Measurements from ENCODE around the gene TRIM49D1.
"Not testable (repeated sequence)": the region's sequence is repeated elsewhere in the genome, so short reads cannot be mapped to it uniquely, and the experiment has no call there.

The TRIM49D1 gene, protein sequence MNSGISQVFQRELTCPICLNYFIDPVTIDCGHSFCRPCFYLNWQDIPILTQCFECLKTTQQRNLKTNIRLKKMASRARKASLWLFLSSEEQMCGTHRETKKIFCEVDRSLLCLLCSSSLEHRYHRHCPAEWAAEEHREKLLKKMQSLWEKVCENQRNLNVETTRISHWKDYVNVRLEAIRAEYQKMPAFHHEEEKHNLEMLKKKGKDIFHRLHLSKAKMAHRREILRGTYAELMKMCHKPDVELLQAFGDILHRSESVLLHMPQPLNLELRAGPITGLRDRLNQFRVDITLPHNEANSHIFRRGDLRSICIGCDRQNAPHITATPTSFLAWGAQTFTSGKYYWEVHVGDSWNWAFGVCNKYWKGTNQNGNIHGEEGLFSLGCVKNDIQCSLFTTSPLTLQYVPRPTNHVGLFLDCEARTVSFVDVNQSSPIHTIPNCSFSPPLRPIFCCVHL

DNA sequence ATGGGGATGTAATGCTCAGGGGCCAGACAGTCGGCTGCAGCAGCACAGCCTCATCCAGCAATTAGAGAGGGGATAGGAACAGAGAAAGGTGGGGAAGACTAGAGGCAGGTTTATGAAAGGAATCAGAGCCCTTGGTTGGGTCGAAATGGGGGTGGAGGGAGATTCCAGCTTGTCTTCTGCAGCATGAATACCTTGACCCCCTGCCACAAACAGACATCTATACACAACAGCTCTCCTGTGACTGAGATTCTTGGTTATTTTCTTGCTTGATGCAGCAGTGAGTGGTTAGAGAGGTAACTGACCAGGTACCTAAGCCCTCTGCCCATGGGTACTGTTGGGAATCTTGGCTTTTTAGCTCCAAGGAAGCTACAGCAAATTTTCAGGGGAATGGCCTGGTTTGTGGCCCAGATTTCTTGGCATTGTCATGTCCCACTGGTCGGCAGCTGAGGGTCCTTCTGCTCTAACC is at the start of gene TRIM49D1:
Gene TRIM49D1 (minus strand): TSS at position 51 of the 466 bp plus-strand sequence. CDS start 4,535 bp downstream, outside the sequence.
- no peak for DNase-seq (ENCODE audit: low read depth, low spot score)

DNA sequence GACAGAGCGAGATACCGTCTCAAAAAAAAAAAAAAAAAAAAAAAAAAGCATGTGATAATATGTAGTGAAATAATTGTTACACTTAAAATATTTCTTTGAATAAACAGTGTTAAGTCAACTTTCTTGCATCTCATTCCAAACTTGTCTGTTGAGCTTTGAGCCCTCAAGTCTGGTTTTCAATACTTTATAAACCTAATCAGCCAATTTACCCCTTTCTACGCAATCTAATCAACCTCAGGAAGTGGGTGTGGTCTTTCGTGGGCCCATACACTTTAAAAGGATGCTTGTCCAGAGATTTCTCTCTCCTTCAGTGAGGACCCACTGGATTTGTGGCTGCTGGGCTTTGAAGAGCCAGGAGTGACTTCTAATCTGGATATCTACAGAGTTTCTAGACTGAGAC is 43.7 kb upstream of the TRIM49D1 start, which contains the start of gene TRIM64:
Gene TRIM64 (plus strand): TSS at position 301 of the 400 bp plus-strand sequence. CDS start 2,467 bp downstream, outside the sequence.
- DNase-seq (ENCODE audit: low read depth, low spot score): not testable (repeated sequence)

DNA sequence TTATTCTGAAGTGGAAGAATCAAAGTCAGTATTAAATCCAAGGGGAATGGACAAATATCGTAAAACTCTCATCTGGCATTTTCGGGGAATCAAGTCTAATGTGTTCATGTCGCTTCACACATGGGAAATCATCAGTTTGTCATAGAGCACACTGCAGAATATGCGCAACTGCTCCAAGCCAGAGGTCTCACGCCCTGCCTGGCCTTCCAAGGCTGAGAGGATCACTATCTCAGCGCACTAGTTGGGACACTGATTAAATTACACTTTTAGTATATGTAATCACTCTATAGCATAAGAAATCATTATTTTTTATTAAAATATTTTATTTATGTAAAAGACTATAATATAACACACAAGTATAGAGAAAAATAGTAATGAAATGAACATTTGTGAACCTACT is 38.8 kb upstream of the TRIM49D1 start:
- DNase-seq (ENCODE audit: low read depth, low spot score): not testable (repeated sequence)

DNA sequence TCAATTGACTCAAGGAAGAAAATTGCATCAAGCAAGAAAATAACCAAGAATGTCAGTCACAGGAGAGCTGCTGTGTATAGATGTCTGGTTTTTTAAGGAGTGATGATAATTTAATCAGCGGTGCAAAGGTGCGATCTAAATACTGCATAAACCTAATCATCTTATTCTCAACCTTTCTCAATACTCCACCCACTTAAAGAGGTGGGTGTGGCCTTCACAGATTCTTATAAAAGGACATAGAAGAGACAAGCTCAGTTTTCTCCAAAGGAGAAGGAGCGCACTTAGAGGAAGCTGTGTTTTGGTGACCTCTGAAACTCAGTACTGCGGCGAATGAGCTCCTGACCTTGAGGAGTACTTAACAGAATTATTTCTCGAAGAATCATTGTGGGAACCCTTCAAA is 1.7 kb upstream of the TRIM49D1 start, which contains the start of gene TRIM49D2:
Gene TRIM49D2 (plus strand): TSS at position 301 of the 400 bp plus-strand sequence. CDS start 2,698 bp downstream, outside the sequence.
- DNase-seq (ENCODE audit: low read depth, low spot score): not testable (repeated sequence)

DNA sequence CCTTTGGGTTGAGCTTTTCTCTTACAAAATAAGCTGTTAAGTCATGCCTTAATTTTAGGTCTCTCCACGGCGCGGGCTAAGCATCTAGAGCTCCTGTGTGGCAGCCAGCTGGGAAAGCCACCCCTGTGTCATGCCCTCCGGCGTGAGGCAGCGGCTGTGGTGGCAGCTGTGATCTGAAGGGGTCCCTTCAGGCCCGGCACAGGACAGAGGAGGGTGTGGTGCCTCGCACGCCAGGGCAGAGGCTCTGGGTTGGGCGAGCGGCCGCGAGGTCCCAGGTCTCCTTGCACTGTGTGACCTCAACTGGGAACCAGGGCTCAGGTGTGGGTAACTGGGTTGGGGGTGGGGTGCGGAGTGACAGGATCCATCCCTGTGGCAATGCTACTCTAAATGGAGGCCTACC is 21.2 kb downstream of the TRIM49D1 start:
- DNase-seq (ENCODE audit: low read depth, low spot score): not testable (repeated sequence)

DNA sequence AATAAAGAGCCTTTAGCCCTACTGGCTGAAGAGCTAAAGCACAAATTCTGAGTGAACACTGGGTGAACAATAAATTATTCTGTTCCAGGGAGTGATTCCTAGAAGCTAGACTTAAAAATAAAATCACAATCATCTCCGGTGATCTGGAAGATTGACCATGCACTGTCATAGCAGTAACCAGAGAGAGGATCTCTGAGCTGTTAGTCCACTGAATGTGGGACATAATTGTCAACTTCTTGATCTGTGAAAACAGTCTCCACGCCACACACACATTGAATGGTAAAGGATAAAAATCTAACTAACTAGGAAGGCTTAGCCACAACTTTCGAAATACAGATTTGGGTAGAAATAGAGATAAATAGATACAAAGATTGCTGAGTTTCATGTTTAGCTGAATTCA is 28.8 kb downstream of the TRIM49D1 start:
- DNase-seq (ENCODE audit: low read depth, low spot score): not testable (repeated sequence)

DNA sequence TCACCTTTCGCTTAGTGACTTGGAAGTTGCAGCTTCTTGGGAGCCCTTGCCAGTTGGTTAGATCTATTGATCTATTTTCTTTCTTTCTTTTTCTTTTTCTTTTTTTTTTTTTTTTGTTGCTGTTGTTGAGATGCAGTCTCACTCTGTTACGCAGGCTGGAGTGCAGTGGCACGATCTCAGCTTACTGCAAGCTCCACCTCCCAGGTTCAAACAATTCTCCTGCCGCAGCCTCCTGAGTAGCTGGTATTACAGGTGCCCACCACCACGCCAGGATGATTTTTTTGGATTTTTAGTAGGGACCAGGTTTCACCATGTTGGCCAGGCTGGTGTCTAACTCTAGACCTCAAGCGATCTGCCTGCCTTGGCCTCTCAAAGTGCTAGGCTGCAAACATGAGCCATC is 44.5 kb downstream of the TRIM49D1 start:
- DNase-seq (ENCODE audit: low read depth, low spot score): not testable (repeated sequence)

DNA sequence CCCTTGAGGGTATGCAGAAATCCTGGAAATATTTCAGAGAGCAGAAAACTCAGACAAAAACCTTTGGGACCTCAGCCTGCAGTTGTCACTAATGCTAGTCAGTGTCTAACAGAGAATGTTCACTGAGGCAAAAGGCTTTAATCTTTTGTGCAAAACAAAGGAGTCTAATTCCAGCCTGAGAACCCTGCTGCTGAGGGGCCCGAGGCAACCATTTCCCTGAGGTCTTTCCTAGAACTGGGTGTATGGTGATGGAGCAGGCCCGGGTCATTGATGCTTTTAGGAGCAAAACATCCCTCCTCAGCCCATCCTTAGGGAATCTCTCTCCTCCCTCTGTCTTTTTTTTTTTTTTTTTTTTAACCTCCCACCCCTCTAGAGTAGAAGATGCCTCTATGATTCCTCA is 49.5 kb downstream of the TRIM49D1 start:
- not testable (repeated sequence) for DNase-seq (ENCODE audit: low read depth, low spot score)

DNA sequence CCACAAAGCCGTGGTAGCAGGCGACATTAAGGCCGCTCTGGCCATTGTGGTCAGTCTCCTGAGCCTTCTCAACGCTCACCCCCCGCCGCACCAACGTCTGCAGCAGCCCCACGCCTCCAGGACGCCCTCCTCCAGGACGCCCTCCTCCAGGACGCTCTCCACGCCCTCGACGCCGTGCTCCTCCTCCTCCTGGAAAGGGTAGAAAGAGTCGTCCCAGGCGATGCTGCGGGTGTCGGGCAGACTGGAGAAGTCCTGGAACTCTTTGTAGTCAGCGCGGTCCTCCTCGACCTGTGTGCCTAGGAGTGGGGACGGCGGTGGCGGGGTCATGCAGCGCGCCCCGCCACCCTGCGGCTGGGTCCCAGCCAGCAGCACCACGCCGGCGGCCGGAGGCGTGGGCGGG is 56.8 kb downstream of the TRIM49D1 start:
- DNase-seq (ENCODE audit: low read depth, low spot score): not testable (repeated sequence)

DNA sequence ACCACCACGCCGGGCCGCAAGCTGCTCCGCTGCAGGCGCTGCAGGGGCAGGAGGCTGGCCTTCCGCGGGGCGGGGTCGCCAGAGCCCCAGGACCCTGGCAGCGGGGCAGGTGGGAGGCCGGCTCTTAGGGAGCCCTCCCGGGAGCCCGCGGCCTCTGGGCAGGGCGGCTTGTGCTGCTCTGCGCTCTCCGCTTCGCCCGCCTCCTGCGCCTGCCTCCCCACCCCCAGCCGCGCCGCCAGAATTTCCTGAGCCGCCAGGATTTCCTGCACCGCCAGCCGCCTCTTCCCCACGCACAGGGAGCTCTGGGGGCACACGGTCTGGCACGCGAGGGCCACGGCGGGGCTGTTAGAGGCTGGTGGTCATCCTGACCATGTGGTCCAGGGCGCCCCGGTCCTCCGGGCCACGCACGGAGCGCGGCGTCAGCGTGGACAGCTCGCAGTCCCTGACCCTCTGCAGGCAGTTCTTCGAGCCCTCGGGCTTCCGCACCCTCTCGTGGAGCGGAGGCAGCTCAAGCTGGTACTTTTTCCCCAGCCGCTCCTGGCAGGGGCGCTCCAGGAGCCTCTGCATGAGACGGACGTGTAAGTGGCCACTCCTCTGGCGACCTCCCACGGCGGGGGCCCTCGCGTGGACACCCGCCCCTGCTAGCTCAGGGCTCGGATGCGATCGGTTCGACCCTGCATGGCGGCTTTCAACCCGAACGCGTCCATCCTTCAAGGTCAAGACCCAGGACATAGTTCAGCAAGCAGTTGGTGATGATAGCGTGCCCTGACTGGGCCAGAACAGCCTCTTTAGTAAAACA is 57.9 kb downstream of the TRIM49D1 start:
- not testable (repeated sequence) for DNase-seq (ENCODE audit: low read depth, low spot score)

All from iPS DF 19.7 (cell line).